Nephron progenitor cell (in vitro differentiated cells): ENCODE measurements around the gene CYLD.

Source experiments
- DNase-seq: peaks from one replicate; pipeline ENCODE4 v3.0.0; 2021
- H3K27ac Mint-ChIP-seq: 2 replicates; pipeline ENCODE4 v1.8.0; 2021; ENCODE audit warnings: mild to moderate bottlenecking, moderate library complexity, mixed read lengths
- H3K27me3 Mint-ChIP-seq: 2 replicates; pipeline ENCODE4 v1.8.0; 2021; ENCODE audit warnings: mild to moderate bottlenecking, low read depth, mixed read lengths; ENCODE audit not compliant: poor library complexity
- H3K36me3 Mint-ChIP-seq: 2 replicates; pipeline ENCODE4 v1.8.0; 2021; ENCODE audit warnings: low read depth, mixed read lengths
- H3K4me1 Mint-ChIP-seq: 2 replicates; pipeline ENCODE4 v1.8.0; 2021; ENCODE audit warnings: mixed read lengths
- H3K4me3 Mint-ChIP-seq: 2 replicates; pipeline ENCODE4 v1.8.0; 2021; ENCODE audit warnings: mild to moderate bottlenecking, moderate library complexity, mixed read lengths
- H3K9me3 Mint-ChIP-seq: 2 replicates; pipeline ENCODE4 v1.8.0; 2021; ENCODE audit warnings: mild to moderate bottlenecking, moderate library complexity, mixed read lengths
- TF ChIP-seq, protein P1 (sequence below): fragments of 200-600 bp; sonication (generic); IDR thresholded peaks from 2 replicates; pipeline ENCODE4 v1.5.0; 2021; ENCODE audit warnings: antibody characterized with exemption

Gene CYLD

DNA sequence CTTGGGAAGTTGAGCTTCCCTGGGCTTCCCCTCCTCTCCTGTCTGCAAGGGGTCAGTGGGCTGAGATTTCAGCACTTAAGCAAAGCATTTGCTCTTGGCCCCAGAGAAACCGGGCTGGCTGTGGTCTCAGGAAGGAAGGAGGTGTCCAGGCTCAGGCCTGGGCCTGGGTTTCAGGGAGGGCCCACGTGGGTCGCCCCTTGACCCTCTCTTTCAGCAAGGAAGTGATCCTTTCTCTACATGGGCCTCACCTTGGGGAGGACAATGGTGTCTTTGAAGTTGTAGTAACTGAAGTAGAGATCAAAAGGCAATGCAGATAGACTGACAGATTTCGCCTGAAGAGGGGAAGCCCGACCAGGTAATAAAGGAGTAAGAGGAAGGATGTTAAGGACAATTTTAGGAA is 45.8 kb upstream of the CYLD start:
- TF ChIP-seq, protein P1, sequence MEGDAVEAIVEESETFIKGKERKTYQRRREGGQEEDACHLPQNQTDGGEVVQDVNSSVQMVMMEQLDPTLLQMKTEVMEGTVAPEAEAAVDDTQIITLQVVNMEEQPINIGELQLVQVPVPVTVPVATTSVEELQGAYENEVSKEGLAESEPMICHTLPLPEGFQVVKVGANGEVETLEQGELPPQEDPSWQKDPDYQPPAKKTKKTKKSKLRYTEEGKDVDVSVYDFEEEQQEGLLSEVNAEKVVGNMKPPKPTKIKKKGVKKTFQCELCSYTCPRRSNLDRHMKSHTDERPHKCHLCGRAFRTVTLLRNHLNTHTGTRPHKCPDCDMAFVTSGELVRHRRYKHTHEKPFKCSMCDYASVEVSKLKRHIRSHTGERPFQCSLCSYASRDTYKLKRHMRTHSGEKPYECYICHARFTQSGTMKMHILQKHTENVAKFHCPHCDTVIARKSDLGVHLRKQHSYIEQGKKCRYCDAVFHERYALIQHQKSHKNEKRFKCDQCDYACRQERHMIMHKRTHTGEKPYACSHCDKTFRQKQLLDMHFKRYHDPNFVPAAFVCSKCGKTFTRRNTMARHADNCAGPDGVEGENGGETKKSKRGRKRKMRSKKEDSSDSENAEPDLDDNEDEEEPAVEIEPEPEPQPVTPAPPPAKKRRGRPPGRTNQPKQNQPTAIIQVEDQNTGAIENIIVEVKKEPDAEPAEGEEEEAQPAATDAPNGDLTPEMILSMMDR = no peak
- Mint-ChIP-seq H3K4me1 (peaks cover 36% of the 10 kb centered on the region), H3K9me3 (no peaks in the 10 kb centered on the region), H3K36me3 (no peaks in the 10 kb centered on the region), H3K4me3 (no peak overlapping the region), H3K27ac (no peak overlapping the region), H3K27me3 (peaks cover 21% of the 10 kb centered on the region)
- no peak for DNase-seq

GRCh38 chr16:50696575-50697420 is 45.1 kb upstream of the CYLD start:
- TF ChIP-seq, protein P1 = no peak
- Mint-ChIP-seq H3K36me3 (no peaks in the 10 kb centered on the region), H3K9me3 (peaks cover 4% of the 10 kb centered on the region), H3K27ac (no peak overlapping the region), H3K27me3 (peaks cover 21% of the 10 kb centered on the region), H3K4me3 (no peak overlapping the region), H3K4me1 (peaks cover 43% of the 10 kb centered on the region)
- DNase-seq = no peak

GRCh38 chr16:50697421-50697715 is 44.5 kb upstream of the CYLD start:
- TF ChIP-seq, protein P1 = no peak
- no peak for DNase-seq
- Mint-ChIP-seq H3K36me3 (no peaks in the 10 kb centered on the region), H3K4me1 (peaks cover 41% of the 10 kb centered on the region), H3K27ac (no peak overlapping the region), H3K4me3 (no peak overlapping the region), H3K27me3 (peaks cover 21% of the 10 kb centered on the region), H3K9me3 (peaks cover 4% of the 10 kb centered on the region)

GRCh38 chr16:50697881-50698767 is 43.8 kb upstream of the CYLD start:
- no peaks in the 10 kb centered on the region for H3K36me3 Mint-ChIP-seq
- H3K27me3 Mint-ChIP-seq = peaks cover 19% of the 10 kb centered on the region
- TF ChIP-seq, protein P1 = no peak
- H3K9me3 Mint-ChIP-seq = peaks cover 9% of the 10 kb centered on the region
- no peak for DNase-seq
- H3K4me3 Mint-ChIP-seq = no peak overlapping the region
- H3K4me1 Mint-ChIP-seq = peaks cover 33% of the 10 kb centered on the region
- H3K27ac Mint-ChIP-seq = peak overlapping the region; percentile 18

- H3K36me3 Mint-ChIP-seq = peaks cover 9% of the 10 kb centered on the region
- no peak overlapping the region for H3K4me3 Mint-ChIP-seq
- DNase-seq = no peak
- H3K9me3 Mint-ChIP-seq = peaks cover 24% of the 10 kb centered on the region
- TF ChIP-seq, protein P1 = no peak
- H3K27me3 Mint-ChIP-seq = peaks cover 8% of the 10 kb centered on the region
- no peak overlapping the region for H3K27ac Mint-ChIP-seq
- H3K4me1 Mint-ChIP-seq = peaks cover 33% of the 10 kb centered on the region
Observed at GRCh38 chr16:50699326-50700159, 42.3 kb upstream of the CYLD start.
